GM18507 (cell line): Measurements from ENCODE around the gene ARID1A.
"Not testable (repeated sequence)": the region's sequence is repeated elsewhere in the genome, so short reads cannot be mapped to it uniquely, and the experiment has no call there.

Experiments
- DNase-seq: peaks from one replicate; pipeline ENCODE4 v3.0.0; 2011; ENCODE audit warnings: low read depth; ENCODE audit not compliant: insufficient read length; ENCODE audit errors: extremely low spot score
- FAIRE-seq: peaks from 2 replicates; lab custom pipeline; 2011; peaks lifted over from hg19 to GRCh38; lab: Jason Lieb, UNC

Gene ARID1A

GRCh38 chr1:26724926-26725325 is 29.1 kb downstream of the ARID1A start:
- FAIRE-seq (no peak), DNase-seq (no peak)

GRCh38 chr1:26725904-26726303 is 30.1 kb downstream of the ARID1A start:
- DNase-seq: not testable (repeated sequence)

GRCh38 chr1:26726784-26727183 is 31.0 kb downstream of the ARID1A start:
- DNase-seq (no peak), FAIRE-seq (no peak)

More at GRCh38 chr1:26725904-26726303, 30.1 kb downstream of the ARID1A start:
- not testable (repeated sequence) for FAIRE-seq

- DNase-seq (no peak), FAIRE-seq (no peak)
Measured at GRCh38 chr1:26727476-26727875, 31.7 kb downstream of the ARID1A start.

GRCh38 chr1:26728645-26729044 is 32.8 kb downstream of the ARID1A start:
- FAIRE-seq (no peak), DNase-seq (no peak)

- DNase-seq (no peak), FAIRE-seq (no peak)
Measured at GRCh38 chr1:26729633-26730032, 33.8 kb downstream of the ARID1A start.

- DNase-seq (no peak), FAIRE-seq (no peak)
Measured at GRCh38 chr1:26730695-26731094, 34.9 kb downstream of the ARID1A start.

- no peak for DNase-seq
- no peak for FAIRE-seq
Measured at GRCh38 chr1:26731233-26731902, 35.6 kb downstream of the ARID1A start.

- FAIRE-seq (no peak), DNase-seq (no peak)
Measured at GRCh38 chr1:26733392-26733791, 37.6 kb downstream of the ARID1A start.

- FAIRE-seq (no peak), DNase-seq (no peak)
Measured at GRCh38 chr1:26733982-26734381, 38.2 kb downstream of the ARID1A start.

GRCh38 chr1:26734501-26735058 is 38.8 kb downstream of the ARID1A start:
- FAIRE-seq (no peak), DNase-seq (no peak)

- FAIRE-seq (no peak), DNase-seq (no peak)
Measured at GRCh38 chr1:26739329-26739914, 43.6 kb downstream of the ARID1A start.

- DNase-seq (no peak), FAIRE-seq (no peak)
Measured at GRCh38 chr1:26740023-26740634, 44.3 kb downstream of the ARID1A start.

GRCh38 chr1:26740952-26741351 is 45.1 kb downstream of the ARID1A start:
- FAIRE-seq (no peak), DNase-seq (no peak)

- no peak for DNase-seq
- no peak for FAIRE-seq
Measured at GRCh38 chr1:26743426-26744059, 47.7 kb downstream of the ARID1A start.

GRCh38 chr1:26744075-26744959 is 48.5 kb downstream of the ARID1A start:
- DNase-seq (peak; percentile 62), FAIRE-seq (peak; percentile 100)

- no peak for FAIRE-seq
Measured at GRCh38 chr1:26745191-26745590, 49.4 kb downstream of the ARID1A start.

GRCh38 chr1:26747048-26747447 is 51.2 kb downstream of the ARID1A start:
- DNase-seq (no peak), FAIRE-seq (no peak)

More at GRCh38 chr1:26745191-26745590, 49.4 kb downstream of the ARID1A start:
- no peak for DNase-seq

- FAIRE-seq: no peak
- no peak for DNase-seq
Measured at GRCh38 chr1:26748351-26748750, 52.5 kb downstream of the ARID1A start.
